22Rv1 (cell line): Measurements from ENCODE around the gene RPTOR.

Source experiments
- ZFX ChIP-seq: fragments of 450-650 bp; IDR thresholded peaks from 2 replicates; pipeline ENCODE4 v1.6.1; 2017; ENCODE audit warnings: antibody characterized with exemption, borderline replicate concordance
- TF ChIP-seq, protein P1 (sequence below): fragments of 450-650 bp; IDR thresholded peaks from 2 replicates; pipeline ENCODE4 v1.5.1; 2017; ENCODE audit warnings: mild to moderate bottlenecking

GRCh38 chr17:80528536-80528935 is 16.1 kb upstream of the RPTOR start:
- TF ChIP-seq, protein P1, sequence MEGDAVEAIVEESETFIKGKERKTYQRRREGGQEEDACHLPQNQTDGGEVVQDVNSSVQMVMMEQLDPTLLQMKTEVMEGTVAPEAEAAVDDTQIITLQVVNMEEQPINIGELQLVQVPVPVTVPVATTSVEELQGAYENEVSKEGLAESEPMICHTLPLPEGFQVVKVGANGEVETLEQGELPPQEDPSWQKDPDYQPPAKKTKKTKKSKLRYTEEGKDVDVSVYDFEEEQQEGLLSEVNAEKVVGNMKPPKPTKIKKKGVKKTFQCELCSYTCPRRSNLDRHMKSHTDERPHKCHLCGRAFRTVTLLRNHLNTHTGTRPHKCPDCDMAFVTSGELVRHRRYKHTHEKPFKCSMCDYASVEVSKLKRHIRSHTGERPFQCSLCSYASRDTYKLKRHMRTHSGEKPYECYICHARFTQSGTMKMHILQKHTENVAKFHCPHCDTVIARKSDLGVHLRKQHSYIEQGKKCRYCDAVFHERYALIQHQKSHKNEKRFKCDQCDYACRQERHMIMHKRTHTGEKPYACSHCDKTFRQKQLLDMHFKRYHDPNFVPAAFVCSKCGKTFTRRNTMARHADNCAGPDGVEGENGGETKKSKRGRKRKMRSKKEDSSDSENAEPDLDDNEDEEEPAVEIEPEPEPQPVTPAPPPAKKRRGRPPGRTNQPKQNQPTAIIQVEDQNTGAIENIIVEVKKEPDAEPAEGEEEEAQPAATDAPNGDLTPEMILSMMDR: no peak
- no peak for TF ChIP-seq ZFX
